ENCODE measurements around the gene SLC29A3.

DNA sequence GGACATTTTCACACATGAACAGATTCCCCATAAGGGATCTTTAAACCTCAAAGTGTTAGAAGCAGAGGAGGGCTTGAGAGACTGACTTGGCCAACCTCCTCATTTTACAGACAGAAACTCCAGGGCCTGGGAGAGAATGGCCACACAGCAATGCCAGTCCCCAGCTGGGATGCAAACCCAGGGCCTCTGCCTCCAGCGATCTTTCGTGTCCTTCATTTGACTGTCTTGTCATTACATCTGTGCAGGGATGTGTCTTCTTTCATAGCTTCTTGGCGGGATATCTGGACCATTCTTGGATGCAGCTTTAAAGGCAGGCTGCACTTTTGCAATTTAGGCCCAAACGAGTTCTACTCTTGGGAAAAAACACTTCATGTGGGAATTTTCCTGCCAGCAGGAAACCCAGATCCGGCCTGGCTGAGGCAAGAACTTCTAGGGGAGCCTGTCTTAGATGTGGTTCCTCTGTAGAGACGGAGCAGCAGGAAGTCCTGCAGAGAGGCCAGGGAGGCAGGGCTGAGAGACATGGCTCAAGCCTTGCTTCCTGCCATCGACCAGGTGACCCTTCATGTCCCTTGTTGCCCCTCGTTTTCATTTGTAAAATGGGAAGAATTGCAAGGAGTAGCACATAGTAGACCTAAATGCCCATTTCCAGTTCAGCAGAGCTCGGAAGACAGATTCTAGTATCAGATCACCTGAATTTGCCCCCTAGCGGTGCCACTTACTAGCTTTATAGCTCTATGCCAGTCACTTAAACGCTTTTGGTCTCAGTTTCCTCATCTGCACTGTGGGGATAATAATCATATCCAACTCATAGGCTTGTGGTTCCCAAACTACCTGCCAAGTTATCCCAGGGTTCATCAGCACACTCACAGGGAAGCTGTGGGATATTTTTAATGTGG lies 43.9 kb upstream of the SLC29A3 start:
- TF ChIP-seq, protein P1, sequence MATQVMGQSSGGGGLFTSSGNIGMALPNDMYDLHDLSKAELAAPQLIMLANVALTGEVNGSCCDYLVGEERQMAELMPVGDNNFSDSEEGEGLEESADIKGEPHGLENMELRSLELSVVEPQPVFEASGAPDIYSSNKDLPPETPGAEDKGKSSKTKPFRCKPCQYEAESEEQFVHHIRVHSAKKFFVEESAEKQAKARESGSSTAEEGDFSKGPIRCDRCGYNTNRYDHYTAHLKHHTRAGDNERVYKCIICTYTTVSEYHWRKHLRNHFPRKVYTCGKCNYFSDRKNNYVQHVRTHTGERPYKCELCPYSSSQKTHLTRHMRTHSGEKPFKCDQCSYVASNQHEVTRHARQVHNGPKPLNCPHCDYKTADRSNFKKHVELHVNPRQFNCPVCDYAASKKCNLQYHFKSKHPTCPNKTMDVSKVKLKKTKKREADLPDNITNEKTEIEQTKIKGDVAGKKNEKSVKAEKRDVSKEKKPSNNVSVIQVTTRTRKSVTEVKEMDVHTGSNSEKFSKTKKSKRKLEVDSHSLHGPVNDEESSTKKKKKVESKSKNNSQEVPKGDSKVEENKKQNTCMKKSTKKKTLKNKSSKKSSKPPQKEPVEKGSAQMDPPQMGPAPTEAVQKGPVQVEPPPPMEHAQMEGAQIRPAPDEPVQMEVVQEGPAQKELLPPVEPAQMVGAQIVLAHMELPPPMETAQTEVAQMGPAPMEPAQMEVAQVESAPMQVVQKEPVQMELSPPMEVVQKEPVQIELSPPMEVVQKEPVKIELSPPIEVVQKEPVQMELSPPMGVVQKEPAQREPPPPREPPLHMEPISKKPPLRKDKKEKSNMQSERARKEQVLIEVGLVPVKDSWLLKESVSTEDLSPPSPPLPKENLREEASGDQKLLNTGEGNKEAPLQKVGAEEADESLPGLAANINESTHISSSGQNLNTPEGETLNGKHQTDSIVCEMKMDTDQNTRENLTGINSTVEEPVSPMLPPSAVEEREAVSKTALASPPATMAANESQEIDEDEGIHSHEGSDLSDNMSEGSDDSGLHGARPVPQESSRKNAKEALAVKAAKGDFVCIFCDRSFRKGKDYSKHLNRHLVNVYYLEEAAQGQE (IDR thresholded peaks at IDR 0.05; ENCODE audit: low read depth) = no peak
- TF ChIP-seq TEAD4 (IDR thresholded peaks at IDR 0.05) (no peak), EP300 (IDR thresholded peaks at IDR 0.05; ENCODE audit: borderline replicate concordance) (no peak), FOXM1 (IDR thresholded peaks at IDR 0.05; ENCODE audit: borderline replicate concordance, low read depth) (no peak)
- TF ChIP-seq, protein P2, sequence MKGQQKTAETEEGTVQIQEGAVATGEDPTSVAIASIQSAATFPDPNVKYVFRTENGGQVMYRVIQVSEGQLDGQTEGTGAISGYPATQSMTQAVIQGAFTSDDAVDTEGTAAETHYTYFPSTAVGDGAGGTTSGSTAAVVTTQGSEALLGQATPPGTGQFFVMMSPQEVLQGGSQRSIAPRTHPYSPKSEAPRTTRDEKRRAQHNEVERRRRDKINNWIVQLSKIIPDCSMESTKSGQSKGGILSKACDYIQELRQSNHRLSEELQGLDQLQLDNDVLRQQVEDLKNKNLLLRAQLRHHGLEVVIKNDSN (IDR thresholded peaks at IDR 0.05) = no peak

Data from Ishikawa (cell line).